ENCODE results near the gene SOX4. TPM values are rescaled to one million over a fixed set of nuclear protein-coding genes. Genes with fewer than 3 reads are reported as not detected.

Gene SOX4
- total RNA-seq, 2 experiments from 2014 or later: 0.05 to 0.12 TPM

- no peak overlapping the region for H3K27ac Mint-ChIP-seq
- CTCF ChIA-PET: no interaction called here
- no peak overlapping the region for H3K4me3 Mint-ChIP-seq
Measured at GRCh38 chr6:21633511-21634109, 40.1 kb downstream of the SOX4 start.

GRCh38 chr6:21634582-21634981, 41.0 kb downstream of the SOX4 start:
- Mint-ChIP-seq H3K4me3 (no peak overlapping the region), H3K36me3 (no peaks in the 10 kb centered on the region), H3K27me3 (no peaks in the 10 kb centered on the region), H3K27ac (no peak overlapping the region), H3K9me3 (no peaks in the 10 kb centered on the region), H3K4me1 (ENCODE audit: low read depth) (no peaks in the 10 kb centered on the region)
- intact Hi-C loops (cut with micrococcal nuclease): no loop called here
- POLR2A ChIA-PET: no interaction called here
- CTCF ChIA-PET: no interaction called here
- no peak for DNase-seq

More at GRCh38 chr6:21633511-21634109, 40.1 kb downstream of the SOX4 start:
- H3K27me3 Mint-ChIP-seq: no peaks in the 10 kb centered on the region
- no peaks in the 10 kb centered on the region for H3K9me3 Mint-ChIP-seq
- H3K36me3 Mint-ChIP-seq: no peaks in the 10 kb centered on the region
- POLR2A ChIA-PET: no interaction called here
- no peak for DNase-seq
- intact Hi-C loops (cut with micrococcal nuclease): no loop called here
- no peaks in the 10 kb centered on the region for H3K4me1 Mint-ChIP-seq (ENCODE audit: low read depth)

- H3K4me3 Mint-ChIP-seq: no peak overlapping the region
- intact Hi-C loops (cut with micrococcal nuclease): no loop called here
- no peaks in the 10 kb centered on the region for H3K4me1 Mint-ChIP-seq (ENCODE audit: low read depth)
- H3K36me3 Mint-ChIP-seq: no peaks in the 10 kb centered on the region
- H3K27ac Mint-ChIP-seq: no peak overlapping the region
- ChIA-PET POLR2A (no interaction called here), CTCF (no interaction called here)
- H3K9me3 Mint-ChIP-seq: no peaks in the 10 kb centered on the region
- no peak for DNase-seq
- H3K27me3 Mint-ChIP-seq: no peaks in the 10 kb centered on the region
Measured at GRCh38 chr6:21636876-21637275, 43.3 kb downstream of the SOX4 start.

GRCh38 chr6:21639316-21639715, 45.8 kb downstream of the SOX4 start:
- H3K27ac Mint-ChIP-seq: no peak overlapping the region
- intact Hi-C loops (cut with micrococcal nuclease): no loop called here
- no peak overlapping the region for H3K4me3 Mint-ChIP-seq
- ChIA-PET POLR2A (no interaction called here), CTCF (no interaction called here)
- no peaks in the 10 kb centered on the region for H3K9me3 Mint-ChIP-seq
- no peaks in the 10 kb centered on the region for H3K36me3 Mint-ChIP-seq
- no peaks in the 10 kb centered on the region for H3K4me1 Mint-ChIP-seq (ENCODE audit: low read depth)
- no peak for DNase-seq
- H3K27me3 Mint-ChIP-seq: no peaks in the 10 kb centered on the region

All from activated CD4-positive, alpha-beta memory T cell treated with anti-CD3 and anti-CD28 coated beads for 36 hours (primary cell).